Astrocyte (in vitro differentiated cells and primary cell): ENCODE results near the gene RBFOX2. TPM values are rescaled to one million over a fixed set of nuclear protein-coding genes. Genes with fewer than 3 reads are reported as not detected.

ENCODE experiments used
- DNase-seq: peaks from one replicate; pipeline ENCODE4 v3.0.0-alpha.2; 2010; ENCODE audit warnings: low read depth
- FAIRE-seq: peaks from 2 replicates; lab custom pipeline; 2011; peaks lifted over from hg19 to GRCh38; lab: Jason Lieb, UNC
- H2AFZ ChIP-seq: 2 replicates; pipeline ENCODE4 v1.6.0; 2012; ENCODE audit warnings: low read depth, low read length, inconsistent platforms
- H3K27ac ChIP-seq: 2 replicates; pipeline ENCODE4 v1.5.1; 2011; ENCODE audit warnings: low read depth, low read length, inconsistent platforms
- H3K27me3 ChIP-seq: 2 replicates; pipeline ENCODE4 v1.6.0; 2011; ENCODE audit warnings: low read length, inconsistent platforms; ENCODE audit not compliant: insufficient read depth
- H3K36me3 ChIP-seq: 2 replicates; pipeline ENCODE4 v1.5.1; 2011; ENCODE audit warnings: low read length, inconsistent platforms; ENCODE audit not compliant: insufficient read depth
- H3K4me1 ChIP-seq: 2 replicates; pipeline ENCODE4 v1.5.1; 2011; ENCODE audit warnings: low read length, inconsistent platforms; ENCODE audit not compliant: insufficient read depth
- H3K4me2 ChIP-seq: 2 replicates; pipeline ENCODE4 v1.6.0; 2012; ENCODE audit warnings: low read length, inconsistent platforms
- H3K4me3 ChIP-seq: 2 replicates; pipeline ENCODE4 v1.5.1; 2011; ENCODE audit warnings: low read depth, mild to moderate bottlenecking, low read length, inconsistent platforms; ENCODE audit not compliant: insufficient read depth
- H3K79me2 ChIP-seq: 2 replicates; pipeline ENCODE4 v1.6.0; 2012; ENCODE audit warnings: mild to moderate bottlenecking, low read length, inconsistent platforms; ENCODE audit not compliant: insufficient read depth
- H3K9ac ChIP-seq: 2 replicates; pipeline ENCODE4 v1.6.0; 2012; ENCODE audit warnings: mild to moderate bottlenecking, low read length, inconsistent platforms
- H3K9me3 ChIP-seq: 2 replicates; pipeline ENCODE4 v1.5.1; 2012; ENCODE audit warnings: low read depth, mild to moderate bottlenecking, low read length, inconsistent platforms; ENCODE audit not compliant: insufficient read depth
- H4K20me1 ChIP-seq: 2 replicates; pipeline ENCODE4 v1.6.0; 2012; ENCODE audit warnings: low read length, inconsistent platforms; ENCODE audit not compliant: insufficient read depth
- H3K27ac Mint-ChIP-seq: one replicate; pipeline ENCODE4 v1.8.0; 2021; ENCODE audit warnings: mild to moderate bottlenecking, mixed read lengths; ENCODE audit not compliant: unreplicated experiment
- H3K27me3 Mint-ChIP-seq: one replicate; pipeline ENCODE4 v1.8.0; 2021; ENCODE audit warnings: low read depth, mixed read lengths; ENCODE audit not compliant: unreplicated experiment
- H3K36me3 Mint-ChIP-seq: one replicate; pipeline ENCODE4 v1.8.0; 2021; ENCODE audit warnings: low read depth, mixed read lengths; ENCODE audit not compliant: unreplicated experiment
- H3K4me1 Mint-ChIP-seq: one replicate; pipeline ENCODE4 v1.8.0; 2021; ENCODE audit warnings: low read depth, mixed read lengths; ENCODE audit not compliant: unreplicated experiment
- H3K4me3 Mint-ChIP-seq: one replicate; pipeline ENCODE4 v1.8.0; 2021; ENCODE audit warnings: mild to moderate bottlenecking, moderate library complexity, mixed read lengths; ENCODE audit not compliant: unreplicated experiment
- H3K9me3 Mint-ChIP-seq: one replicate; pipeline ENCODE4 v1.8.0; 2021; ENCODE audit warnings: mild to moderate bottlenecking, mixed read lengths; ENCODE audit not compliant: unreplicated experiment
- EZH2 ChIP-seq: IDR thresholded peaks from 2 replicates; pipeline ENCODE4 v1.6.1; 2012; ENCODE audit warnings: mild to moderate bottlenecking, low read length, inconsistent platforms; ENCODE audit not compliant: insufficient read depth
- total RNA-seq: library from RNA; stranded (reverse); gene quantifications from 2 replicates; pipeline ENCODE4 v1.2.1, GENCODE V29; 2021
- TF ChIP-seq, protein P1 (sequence below): IDR thresholded peaks from 2 replicates; pipeline ENCODE4 v1.5.1; 2011; ENCODE audit warnings: low read depth, mild to moderate bottlenecking, inconsistent platforms, low read length, moderate library complexity; ENCODE audit not compliant: insufficient read depth

The RBFOX2 gene
- total RNA-seq, 1 donor from 2014 or later: 169 TPM

DNA sequence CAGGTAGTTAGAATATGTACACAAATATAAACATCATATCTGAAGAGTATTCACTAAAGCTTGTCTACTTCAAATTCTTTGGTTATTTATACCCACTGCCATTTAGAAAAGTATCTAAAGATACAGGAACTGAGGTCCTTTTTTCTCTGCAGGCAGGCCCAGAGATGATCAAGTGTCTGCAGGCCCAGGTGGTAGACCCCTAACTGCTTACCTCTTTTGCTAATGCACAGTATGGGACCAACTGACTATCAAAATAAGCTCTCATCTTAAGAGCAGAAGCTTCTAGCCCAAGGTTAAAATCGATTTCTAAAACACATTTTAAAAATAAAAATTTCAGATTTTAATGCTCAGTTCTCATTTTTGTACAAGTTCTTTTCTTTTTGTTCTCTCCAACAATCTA is 229.5 kb downstream of the RBFOX2 start:
- Histone ChIP-seq H3K79me2 (peaks cover 96% of the 10 kb centered on the region), H3K4me3 (no peak overlapping the region), H3K9me3 (no peaks in the 10 kb centered on the region), H4K20me1 (peaks cover 87% of the 10 kb centered on the region), H3K27me3 (no peaks in the 10 kb centered on the region), H3K9ac (no peak overlapping the region), H3K4me1 (peaks cover 9% of the 10 kb centered on the region), H3K27ac (no peak overlapping the region), H2AFZ (no peak overlapping the region), H3K4me2 (no peak overlapping the region), H3K36me3 (no peaks in the 10 kb centered on the region)
- DNase-seq: no peak
- H3K4me1 Mint-ChIP-seq: peaks cover 9% of the 10 kb centered on the region
- FAIRE-seq: no peak
- H3K36me3 Mint-ChIP-seq: peaks cover 9% of the 10 kb centered on the region
- H3K4me3 Mint-ChIP-seq: no peak overlapping the region
- H3K27me3 Mint-ChIP-seq: no peaks in the 10 kb centered on the region
- no peaks in the 10 kb centered on the region for H3K9me3 Mint-ChIP-seq
- no peak for TF ChIP-seq EZH2
- TF ChIP-seq, protein P1, sequence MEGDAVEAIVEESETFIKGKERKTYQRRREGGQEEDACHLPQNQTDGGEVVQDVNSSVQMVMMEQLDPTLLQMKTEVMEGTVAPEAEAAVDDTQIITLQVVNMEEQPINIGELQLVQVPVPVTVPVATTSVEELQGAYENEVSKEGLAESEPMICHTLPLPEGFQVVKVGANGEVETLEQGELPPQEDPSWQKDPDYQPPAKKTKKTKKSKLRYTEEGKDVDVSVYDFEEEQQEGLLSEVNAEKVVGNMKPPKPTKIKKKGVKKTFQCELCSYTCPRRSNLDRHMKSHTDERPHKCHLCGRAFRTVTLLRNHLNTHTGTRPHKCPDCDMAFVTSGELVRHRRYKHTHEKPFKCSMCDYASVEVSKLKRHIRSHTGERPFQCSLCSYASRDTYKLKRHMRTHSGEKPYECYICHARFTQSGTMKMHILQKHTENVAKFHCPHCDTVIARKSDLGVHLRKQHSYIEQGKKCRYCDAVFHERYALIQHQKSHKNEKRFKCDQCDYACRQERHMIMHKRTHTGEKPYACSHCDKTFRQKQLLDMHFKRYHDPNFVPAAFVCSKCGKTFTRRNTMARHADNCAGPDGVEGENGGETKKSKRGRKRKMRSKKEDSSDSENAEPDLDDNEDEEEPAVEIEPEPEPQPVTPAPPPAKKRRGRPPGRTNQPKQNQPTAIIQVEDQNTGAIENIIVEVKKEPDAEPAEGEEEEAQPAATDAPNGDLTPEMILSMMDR: no peak
- H3K27ac Mint-ChIP-seq: no peak overlapping the region

DNA sequence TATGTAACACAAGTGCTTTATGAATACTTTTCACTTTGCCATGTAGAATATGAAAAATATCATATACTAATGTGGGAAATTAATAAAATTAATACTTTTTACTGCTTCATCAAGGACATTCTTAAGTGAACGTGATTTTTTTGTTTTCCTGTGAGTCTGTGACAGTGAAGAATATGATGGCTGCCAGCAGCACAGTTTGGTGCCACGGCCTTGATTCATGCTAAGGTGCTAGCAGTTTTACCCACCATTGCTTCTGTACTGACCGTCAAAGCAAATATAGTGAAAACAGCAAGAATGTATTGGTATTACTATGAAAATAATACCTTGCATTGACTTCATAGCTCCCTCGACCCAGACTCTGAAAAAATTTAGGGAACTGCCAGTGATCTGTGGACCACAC is 231.2 kb downstream of the RBFOX2 start:
- Histone ChIP-seq H3K27me3 (no peaks in the 10 kb centered on the region), H3K4me2 (no peak overlapping the region), H3K4me3 (no peak overlapping the region), H3K9ac (no peak overlapping the region), H3K9me3 (no peaks in the 10 kb centered on the region), H3K36me3 (no peaks in the 10 kb centered on the region), H3K4me1 (peaks cover 8% of the 10 kb centered on the region), H3K79me2 (peaks cover 96% of the 10 kb centered on the region), H2AFZ (no peak overlapping the region), H3K27ac (no peak overlapping the region), H4K20me1 (peaks cover 86% of the 10 kb centered on the region)
- no peak for TF ChIP-seq EZH2
- TF ChIP-seq, protein P1: no peak
- Mint-ChIP-seq H3K4me1 (peaks cover 5% of the 10 kb centered on the region), H3K27ac (no peak overlapping the region), H3K9me3 (no peaks in the 10 kb centered on the region), H3K27me3 (no peaks in the 10 kb centered on the region), H3K4me3 (no peak overlapping the region), H3K36me3 (peaks cover 1% of the 10 kb centered on the region)
- DNase-seq (no peak), FAIRE-seq (no peak)

DNA sequence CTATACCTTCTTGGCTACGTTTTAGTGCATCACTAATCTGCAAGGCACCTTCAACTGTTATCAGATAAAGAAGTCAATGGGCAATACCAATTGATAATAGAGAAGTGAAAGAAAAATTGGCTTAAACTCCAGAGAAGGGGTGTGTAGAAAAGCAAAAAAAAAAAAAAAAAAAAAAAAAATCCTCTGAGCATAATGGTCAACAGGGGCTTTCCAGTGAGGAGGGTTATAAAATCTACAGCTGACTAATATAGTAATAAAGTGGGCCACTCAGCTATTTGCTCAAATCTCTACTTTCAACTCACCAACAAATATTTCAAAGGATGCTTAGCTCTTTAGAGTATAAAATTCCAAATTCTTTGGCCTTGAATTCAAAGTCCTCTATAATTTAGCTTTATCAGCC is 233.1 kb downstream of the RBFOX2 start:
- Histone ChIP-seq H3K9ac (no peak overlapping the region), H2AFZ (no peak overlapping the region), H3K27ac (no peak overlapping the region), H4K20me1 (peaks cover 82% of the 10 kb centered on the region), H3K79me2 (peaks cover 91% of the 10 kb centered on the region), H3K27me3 (no peaks in the 10 kb centered on the region), H3K4me2 (no peak overlapping the region), H3K36me3 (no peaks in the 10 kb centered on the region), H3K9me3 (no peaks in the 10 kb centered on the region), H3K4me1 (no peaks in the 10 kb centered on the region), H3K4me3 (no peak overlapping the region)
- no peak for TF ChIP-seq EZH2
- TF ChIP-seq, protein P1: no peak
- Mint-ChIP-seq H3K9me3 (no peaks in the 10 kb centered on the region), H3K36me3 (no peaks in the 10 kb centered on the region), H3K27me3 (no peaks in the 10 kb centered on the region), H3K4me3 (no peak overlapping the region), H3K4me1 (no peaks in the 10 kb centered on the region), H3K27ac (no peak overlapping the region)
- FAIRE-seq: no peak
- no peak for DNase-seq
